ENCODE results near the gene ENO2.

DNA sequence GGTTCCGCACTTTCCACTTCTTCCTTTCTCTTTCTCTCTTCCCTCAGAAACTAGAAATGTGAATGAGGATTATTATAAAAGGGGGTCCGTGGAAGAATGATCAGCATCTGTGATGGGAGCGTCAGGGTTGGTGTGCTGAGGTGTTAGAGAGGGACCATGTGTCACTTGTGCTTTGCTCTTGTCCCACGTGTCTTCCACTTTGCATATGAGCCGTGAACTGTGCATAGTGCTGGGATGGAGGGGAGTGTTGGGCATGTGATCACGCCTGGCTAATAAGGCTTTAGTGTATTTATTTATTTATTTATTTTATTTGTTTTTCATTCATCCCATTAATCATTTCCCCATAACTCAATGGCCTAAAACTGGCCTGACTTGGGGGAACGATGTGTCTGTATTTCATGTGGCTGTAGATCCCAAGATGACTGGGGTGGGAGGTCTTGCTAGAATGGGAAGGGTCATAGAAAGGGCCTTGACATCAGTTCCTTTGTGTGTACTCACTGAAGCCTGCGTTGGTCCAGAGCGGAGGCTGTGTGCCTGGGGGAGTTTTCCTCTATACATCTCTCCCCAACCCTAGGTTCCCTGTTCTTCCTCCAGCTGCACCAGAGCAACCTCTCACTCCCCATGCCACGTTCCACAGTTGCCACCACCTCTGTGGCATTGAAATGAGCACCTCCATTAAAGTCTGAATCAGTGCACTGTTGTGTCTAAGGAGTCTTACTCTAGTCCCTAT is 8.8 kb downstream of the ENO2 start:
- TF ChIP-seq, protein P1, sequence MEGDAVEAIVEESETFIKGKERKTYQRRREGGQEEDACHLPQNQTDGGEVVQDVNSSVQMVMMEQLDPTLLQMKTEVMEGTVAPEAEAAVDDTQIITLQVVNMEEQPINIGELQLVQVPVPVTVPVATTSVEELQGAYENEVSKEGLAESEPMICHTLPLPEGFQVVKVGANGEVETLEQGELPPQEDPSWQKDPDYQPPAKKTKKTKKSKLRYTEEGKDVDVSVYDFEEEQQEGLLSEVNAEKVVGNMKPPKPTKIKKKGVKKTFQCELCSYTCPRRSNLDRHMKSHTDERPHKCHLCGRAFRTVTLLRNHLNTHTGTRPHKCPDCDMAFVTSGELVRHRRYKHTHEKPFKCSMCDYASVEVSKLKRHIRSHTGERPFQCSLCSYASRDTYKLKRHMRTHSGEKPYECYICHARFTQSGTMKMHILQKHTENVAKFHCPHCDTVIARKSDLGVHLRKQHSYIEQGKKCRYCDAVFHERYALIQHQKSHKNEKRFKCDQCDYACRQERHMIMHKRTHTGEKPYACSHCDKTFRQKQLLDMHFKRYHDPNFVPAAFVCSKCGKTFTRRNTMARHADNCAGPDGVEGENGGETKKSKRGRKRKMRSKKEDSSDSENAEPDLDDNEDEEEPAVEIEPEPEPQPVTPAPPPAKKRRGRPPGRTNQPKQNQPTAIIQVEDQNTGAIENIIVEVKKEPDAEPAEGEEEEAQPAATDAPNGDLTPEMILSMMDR (conservative IDR thresholded peaks at IDR 0.05; ENCODE audit: low read depth in 2 of 2): no peak
- TF ChIP-seq EZH2phosphoT487 (IDR thresholded peaks at IDR 0.05; ENCODE audit: unreplicated experiment) (no peak), EZH2 (IDR thresholded peaks at IDR 0.05; ENCODE audit: low read depth, unreplicated experiment) (no peak), POLR2AphosphoS5 (IDR thresholded peaks at IDR 0.05; ENCODE audit: low read depth) (no peak), ZNF114 (CRISPR knock-in tag; IDR thresholded peaks at IDR 0.05) (no peak), NANOG (IDR thresholded peaks at IDR 0.05; ENCODE audit: borderline replicate concordance) (no peak), JUNB (IDR thresholded peaks at IDR 0.05; ENCODE audit: unreplicated experiment) (no peak), CREB1 (CRISPR knock-in tag; IDR thresholded peaks at IDR 0.05; ENCODE audit: low read depth) (no peak), STAT1 (IDR thresholded peaks at IDR 0.05; ENCODE audit: unreplicated experiment) (no peak)
- TF ChIP-seq, protein P2, sequence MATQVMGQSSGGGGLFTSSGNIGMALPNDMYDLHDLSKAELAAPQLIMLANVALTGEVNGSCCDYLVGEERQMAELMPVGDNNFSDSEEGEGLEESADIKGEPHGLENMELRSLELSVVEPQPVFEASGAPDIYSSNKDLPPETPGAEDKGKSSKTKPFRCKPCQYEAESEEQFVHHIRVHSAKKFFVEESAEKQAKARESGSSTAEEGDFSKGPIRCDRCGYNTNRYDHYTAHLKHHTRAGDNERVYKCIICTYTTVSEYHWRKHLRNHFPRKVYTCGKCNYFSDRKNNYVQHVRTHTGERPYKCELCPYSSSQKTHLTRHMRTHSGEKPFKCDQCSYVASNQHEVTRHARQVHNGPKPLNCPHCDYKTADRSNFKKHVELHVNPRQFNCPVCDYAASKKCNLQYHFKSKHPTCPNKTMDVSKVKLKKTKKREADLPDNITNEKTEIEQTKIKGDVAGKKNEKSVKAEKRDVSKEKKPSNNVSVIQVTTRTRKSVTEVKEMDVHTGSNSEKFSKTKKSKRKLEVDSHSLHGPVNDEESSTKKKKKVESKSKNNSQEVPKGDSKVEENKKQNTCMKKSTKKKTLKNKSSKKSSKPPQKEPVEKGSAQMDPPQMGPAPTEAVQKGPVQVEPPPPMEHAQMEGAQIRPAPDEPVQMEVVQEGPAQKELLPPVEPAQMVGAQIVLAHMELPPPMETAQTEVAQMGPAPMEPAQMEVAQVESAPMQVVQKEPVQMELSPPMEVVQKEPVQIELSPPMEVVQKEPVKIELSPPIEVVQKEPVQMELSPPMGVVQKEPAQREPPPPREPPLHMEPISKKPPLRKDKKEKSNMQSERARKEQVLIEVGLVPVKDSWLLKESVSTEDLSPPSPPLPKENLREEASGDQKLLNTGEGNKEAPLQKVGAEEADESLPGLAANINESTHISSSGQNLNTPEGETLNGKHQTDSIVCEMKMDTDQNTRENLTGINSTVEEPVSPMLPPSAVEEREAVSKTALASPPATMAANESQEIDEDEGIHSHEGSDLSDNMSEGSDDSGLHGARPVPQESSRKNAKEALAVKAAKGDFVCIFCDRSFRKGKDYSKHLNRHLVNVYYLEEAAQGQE (IDR thresholded peaks at IDR 0.05; ENCODE audit: unreplicated experiment): no peak

All from GM23338 (cell line).